ENCODE results near the gene SLC19A1.

SLC19A1 gene

DNA sequence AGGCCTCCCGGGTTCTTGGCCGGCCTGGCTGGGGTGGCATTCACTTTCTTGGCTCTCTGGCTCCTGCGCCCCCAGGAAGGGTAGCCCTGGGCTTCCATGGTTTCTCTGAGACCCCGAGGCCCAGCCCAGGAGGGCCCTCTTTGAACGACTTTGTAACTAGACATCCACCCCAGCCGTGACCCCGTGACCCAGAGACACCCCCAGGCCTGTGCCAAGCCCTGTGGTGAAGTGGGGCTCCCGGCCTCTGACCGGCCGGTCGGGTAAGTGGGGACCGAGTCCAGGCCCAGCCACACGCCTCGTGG is 73.3 kb downstream of the SLC19A1 start:
- no peak for DNase-seq (ENCODE audit: low read depth in 3 of 3, low spot score in 1 of 3)

DNA sequence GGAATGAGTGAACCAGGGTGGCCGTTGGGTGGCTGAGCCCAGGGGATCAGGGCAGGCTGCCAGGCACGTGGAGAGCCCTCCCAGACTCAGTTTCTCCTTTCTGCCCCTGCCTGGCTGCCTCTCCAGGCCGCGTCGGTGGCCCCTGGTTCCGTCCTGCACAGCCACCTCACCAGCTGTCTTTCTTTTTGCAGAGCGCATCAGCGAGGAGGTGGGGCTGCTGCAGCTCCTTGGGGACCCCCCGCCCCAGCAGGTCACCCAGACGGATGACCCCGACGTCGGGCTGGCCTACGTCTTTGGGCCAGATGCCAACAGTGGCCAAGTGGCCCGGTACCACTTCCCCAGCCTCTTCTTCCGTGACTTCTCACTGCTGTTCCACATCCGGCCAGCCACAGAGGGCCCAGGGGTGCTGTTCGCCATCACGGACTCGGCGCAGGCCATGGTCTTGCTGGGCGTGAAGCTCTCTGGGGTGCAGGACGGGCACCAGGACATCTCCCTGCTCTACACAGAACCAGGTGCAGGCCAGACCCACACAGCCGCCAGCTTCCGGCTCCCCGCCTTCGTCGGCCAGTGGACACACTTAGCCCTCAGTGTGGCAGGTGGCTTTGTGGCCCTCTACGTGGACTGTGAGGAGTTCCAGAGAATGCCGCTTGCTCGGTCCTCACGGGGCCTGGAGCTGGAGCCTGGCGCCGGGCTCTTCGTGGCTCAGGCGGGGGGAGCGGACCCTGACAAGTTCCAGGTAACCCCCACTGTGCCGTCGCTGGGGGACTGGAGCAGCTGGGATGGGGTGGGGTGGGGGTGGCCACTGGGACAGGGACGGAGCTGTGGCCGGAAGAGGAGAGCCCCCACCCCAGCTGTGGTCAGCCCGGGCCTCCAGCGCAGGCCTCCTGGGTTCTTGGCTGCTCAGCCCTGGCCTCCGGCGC is 73.9 kb downstream of the SLC19A1 start:
- no peak for DNase-seq (ENCODE audit: low read depth in 3 of 3, low spot score in 1 of 3)

DNA sequence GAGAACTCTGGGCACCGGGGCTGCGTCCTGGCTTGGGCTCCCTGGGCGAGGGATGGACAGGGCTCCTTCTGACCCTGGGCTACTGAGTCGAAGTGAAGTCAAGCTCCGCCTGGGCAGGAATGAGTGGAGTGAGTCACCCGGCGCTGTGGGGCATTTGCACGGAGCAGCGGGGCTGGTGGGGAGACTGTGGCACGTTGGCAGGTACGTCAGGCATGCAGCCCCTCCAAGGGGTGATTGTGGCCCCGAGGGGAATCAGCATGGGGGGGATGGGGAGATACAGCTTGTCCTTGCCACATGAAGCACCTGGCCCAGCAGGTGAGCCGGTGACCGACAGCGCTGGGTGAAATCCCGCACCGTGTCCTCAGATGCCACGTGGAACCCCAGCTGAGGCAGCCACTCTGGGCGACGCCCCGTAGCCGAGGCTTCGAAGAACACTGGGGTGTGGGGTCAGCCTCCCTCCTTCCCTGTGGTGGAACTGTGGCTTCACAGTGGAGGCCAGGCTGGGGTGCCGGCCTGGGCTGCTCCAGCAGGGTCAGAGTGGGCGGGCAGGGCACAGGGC is 74.9 kb downstream of the SLC19A1 start:
- DNase-seq (ENCODE audit: low read depth in 3 of 3, low spot score in 1 of 3), result no peak

DNA sequence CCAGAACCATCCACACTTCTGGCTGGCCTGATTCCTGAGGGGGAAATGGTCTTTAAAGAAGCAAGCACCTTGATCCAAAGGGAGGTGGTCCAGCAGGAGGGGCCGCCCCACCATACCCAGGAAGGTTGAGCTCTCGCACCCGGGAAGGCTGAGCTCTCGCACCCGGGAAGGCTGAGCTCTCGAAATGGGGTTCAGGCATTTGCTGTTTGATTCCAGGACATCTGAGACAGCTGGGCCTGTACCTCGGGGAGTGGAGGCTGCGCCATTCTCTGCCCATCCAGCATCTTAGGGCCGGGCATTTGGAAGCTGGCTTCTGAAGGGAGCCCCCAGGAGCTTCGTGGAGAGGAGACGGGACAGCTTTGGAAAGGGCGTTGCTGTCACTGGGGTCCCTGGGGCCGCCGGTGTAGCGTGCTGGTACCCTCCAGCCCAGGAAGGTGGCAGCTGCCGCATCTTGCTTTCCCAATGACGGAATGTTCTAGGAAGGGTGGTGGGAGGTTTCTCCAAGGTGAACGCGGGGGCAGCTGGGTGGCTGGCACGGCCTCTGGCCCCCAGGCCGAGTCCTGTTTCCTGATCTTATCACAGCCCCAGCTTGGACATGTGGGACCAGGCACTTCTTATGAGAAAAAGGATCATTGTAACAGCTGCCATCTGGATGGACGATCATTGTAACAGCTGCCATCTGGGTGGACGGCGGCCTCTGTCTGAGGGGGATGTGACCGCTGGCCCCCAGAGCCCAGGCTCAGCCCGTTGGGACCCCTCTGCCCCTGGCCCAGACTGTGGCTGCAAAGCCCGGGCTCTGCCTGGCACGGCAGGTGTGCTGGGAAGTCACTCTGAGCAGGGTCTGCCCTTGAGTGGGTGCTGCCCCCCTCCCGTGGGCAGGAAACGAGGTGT is 75.7 kb downstream of the SLC19A1 start:
- no peak for DNase-seq (ENCODE audit: low read depth in 3 of 3, low spot score in 1 of 3)

DNA sequence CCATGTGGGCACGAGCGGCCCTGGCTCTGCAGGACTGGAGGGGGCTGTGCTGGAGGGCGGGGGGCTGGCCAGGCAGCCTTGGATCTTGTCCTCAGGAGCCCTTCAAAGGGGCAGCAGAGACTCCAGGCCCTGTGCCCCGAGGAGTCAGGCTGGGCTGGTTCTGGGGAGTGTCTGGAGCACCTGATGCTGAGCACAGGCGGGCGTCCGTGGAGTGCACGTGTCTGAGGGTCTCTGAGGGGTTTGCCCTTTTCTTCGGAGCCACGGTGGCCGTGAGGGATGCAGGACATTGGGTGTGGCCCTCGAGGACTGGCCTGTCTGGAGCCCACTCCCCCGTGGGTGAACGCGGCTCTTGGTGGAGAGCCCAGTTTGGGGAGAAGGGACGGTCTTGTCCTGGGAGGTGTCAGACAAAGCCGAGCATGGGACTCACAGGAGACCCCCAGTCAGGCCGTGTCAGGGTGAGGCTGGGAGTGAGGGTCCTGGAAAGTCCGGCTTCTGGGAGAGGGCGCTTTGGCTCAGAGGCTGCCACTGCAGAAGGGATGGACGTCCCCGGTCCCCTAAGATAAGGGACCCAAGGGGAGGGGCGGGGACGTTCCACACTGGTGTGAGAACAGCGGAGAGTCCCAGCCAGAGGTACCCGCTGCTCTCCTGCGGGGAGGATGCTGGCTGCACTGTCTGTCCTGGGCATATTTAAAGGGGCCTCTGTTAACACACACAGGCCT is 76.5 kb downstream of the SLC19A1 start:
- no peak for DNase-seq (ENCODE audit: low read depth in 3 of 3, low spot score in 1 of 3)

DNA sequence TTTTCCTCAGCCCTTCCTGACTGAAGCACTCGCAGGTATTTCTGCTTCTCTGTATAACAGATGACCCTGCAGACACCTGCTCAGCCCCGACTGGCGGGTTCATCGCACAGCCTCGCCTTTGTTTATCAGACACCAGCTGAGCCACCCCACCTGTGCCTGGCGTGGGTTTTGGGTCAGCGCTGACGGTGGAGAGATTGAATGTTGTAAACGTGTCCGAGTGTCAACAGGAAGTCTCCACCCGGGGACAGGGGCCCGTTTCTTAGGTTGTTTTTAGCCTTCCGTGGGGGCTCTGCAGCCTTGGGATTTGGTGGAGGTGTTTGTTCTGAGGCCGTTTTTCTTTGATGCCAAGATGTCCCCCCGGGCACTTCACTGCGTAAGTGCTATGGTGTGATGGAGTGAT is 77.1 kb downstream of the SLC19A1 start:
- no peak for DNase-seq (ENCODE audit: low read depth in 3 of 3, low spot score in 1 of 3)

DNA sequence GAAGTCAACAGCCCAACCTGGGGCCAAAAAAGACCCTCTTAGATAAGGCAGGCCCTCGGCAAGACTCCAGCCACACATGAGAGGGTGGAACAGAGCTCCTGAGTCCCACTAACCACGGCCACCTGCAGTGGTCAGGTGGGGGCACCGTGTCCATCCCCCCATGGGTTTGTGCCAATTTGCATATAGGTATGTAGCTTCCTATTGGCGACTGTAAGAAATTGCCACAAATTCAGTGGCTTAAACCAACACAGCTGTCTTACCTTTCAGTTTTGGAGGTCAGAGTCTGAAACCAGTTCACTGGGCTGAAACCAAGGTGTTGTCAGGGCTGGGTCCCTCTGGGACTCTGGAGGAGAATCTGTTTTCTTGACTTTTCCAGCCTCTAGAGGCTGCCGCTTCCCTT is 77.9 kb downstream of the SLC19A1 start:
- no peak for DNase-seq (ENCODE audit: low read depth in 3 of 3, low spot score in 1 of 3)

DNA sequence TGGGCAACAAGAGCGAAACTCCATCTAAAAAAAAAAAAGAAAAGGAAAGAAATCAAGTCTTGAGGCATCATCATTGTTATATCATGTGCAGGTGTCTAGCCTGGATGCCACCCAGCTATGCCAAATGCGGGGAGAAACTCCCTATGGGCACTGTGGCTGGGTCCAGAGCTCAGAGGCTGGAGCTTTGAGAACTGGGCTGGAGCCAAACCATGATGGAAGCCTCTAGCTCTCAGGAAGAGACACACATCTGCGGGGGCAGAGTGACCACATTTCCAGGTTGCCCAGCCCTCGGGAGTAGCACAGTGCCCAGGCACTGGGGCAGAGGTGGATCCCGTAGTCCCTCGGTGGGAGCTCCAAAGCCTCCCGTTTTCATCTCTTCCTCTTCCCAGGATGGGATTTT is 78.4 kb downstream of the SLC19A1 start:
- DNase-seq (ENCODE audit: low read depth in 3 of 3, low spot score in 1 of 3), result no peak

DNA sequence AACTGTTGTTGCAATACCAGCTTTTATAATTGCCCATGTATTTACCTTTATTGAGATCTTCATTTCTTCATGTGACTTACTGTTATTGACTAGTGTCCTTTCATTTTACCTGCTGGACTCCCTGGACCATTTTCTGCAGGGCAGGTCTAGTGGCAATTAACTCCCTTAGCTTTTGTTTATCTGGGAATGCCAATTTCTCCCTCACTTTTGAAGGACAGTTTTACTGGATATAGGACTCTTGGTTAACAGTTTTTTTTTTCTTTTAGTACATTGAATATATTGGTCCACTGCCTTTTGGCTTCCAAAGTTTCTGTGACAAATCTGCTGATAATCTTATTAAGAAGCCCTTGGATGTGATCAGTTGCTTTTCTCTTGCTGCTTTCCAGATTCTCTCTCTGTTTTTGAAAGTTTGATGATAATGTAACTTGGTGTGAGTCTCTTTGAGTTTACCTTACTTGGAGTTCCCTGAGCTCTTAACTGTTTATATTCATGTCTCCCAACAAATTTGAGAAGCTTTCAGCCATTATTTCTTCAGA is 80.4 kb downstream of the SLC19A1 start:
- no peak for DNase-seq (ENCODE audit: low read depth in 3 of 3, low spot score in 1 of 3)

DNA sequence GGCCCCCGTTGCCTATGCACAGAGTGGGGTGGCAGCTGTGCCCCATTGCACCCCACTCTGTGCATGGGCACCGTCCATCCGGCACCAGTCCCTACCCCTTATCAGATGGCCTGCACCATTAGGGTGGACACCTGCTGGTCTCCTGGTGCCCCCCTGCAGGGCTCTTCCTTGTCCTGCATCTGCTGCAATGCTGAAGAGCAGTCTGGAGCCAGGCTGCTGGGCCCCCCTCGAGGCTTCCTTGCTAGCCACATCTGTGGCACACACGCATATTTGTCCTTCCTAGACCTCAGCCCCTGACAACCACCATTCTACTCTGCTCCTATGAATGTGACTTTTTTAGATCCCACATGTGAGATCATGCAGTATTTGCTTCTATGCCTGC is 80.9 kb downstream of the SLC19A1 start:
- no peak for DNase-seq (ENCODE audit: low read depth in 3 of 3, low spot score in 1 of 3)

DNA sequence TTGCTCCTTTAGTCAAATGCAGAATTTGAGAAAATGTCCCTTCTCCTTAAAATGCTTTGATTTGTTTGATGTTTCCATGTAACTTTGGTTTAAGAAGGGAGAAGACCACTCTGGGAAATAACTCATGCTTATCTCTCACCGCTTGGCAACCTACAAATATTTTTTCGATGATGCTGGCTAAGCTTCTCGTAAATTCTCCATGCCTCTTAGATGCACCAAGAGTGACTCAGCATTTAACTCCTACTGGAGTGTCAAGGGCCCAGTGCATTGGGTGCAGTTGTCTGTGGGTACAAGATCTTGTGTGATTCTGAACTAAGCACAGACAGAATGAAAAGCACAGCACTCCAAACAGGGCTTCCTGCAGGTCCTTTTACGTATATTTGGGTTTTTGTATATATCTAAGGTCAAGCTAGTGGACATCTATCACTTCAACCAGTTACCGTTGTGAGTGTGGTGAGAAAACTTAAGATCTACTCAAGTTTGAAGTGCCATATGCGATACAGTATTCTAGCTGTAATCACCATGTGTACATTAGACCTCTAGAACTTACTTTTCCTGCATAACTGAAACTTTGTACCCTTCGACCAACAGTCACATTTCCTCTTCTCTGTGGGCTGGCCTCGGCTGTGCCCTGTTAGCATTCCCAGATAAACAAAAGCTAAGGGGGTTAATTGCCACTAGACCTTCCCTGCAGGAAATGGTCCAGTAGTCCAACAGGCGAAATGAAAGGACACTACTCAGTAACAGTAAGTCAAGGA is 81.5 kb downstream of the SLC19A1 start:
- DNase-seq (ENCODE audit: low read depth in 3 of 3, low spot score in 1 of 3), result no peak

DNA sequence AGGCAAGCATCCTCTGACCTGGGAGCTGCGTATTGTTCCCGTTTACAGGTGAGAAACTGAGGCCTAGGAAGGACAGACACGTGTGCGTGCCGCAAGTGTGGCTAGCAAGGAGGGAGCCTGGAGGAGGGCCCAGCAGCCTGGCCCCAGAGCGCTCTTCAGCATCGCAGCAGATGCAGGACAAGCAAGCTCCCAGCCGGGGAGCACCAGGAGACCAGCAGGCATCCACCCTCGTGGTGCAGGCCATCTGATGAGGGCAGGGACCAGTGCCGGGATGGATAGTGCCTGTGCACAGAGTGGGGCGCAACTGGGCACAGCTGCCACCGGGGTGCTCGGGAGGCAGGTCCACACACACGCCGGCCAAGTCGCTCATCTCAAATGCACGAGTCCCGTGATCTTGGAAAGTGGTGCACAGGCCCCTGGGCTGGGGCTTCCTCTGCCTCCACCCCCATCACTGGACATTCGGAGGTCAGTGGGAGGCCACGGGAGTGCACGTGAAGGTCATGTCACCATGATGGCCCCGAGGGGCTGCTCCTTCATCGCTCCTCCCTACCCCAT is 82.2 kb downstream of the SLC19A1 start:
- DNase-seq (ENCODE audit: low read depth in 3 of 3, low spot score in 1 of 3), result no peak

DNA sequence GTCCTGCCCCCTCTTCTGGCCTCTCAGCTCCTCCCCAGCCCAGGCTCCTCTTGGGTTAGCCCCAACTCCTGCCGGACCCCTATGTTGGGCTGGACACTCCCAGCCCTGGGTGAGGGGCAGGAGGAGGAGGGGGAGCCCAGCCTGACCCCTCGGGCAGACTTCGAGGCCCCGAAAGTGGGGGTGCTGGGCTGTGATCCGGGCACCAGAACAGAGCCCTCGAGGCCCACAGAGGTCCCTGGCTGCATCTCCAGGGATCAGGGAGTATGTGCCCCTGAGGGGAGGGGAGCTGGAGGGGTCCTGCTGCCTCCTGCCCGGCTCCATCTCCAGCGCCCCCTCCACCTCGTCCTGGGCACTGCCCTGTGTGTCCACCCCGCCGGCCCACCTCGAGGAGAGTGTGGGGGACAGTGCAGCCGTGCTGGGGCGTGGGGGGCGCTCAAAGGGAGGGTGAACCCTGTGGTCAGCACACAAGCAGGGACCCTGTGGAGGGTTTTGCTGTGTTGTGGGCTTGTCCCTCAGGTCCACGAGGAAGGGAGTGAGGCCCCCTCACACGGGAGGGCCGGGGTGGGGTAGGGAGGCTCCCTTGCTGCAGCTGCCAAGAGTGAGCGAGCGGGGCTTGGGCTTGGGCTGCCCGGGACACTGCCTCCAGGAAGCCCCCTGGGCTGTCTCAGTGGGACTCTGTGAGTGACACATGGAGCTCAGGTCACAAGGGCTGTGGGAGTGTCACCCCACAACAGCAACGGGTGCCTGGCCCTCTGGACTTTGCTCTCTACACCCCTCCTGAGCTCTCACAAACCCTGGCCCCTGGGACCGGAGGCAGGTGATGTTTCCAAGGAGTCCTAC is 82.8 kb downstream of the SLC19A1 start:
- no peak for DNase-seq (ENCODE audit: low read depth in 3 of 3, low spot score in 1 of 3)

DNA sequence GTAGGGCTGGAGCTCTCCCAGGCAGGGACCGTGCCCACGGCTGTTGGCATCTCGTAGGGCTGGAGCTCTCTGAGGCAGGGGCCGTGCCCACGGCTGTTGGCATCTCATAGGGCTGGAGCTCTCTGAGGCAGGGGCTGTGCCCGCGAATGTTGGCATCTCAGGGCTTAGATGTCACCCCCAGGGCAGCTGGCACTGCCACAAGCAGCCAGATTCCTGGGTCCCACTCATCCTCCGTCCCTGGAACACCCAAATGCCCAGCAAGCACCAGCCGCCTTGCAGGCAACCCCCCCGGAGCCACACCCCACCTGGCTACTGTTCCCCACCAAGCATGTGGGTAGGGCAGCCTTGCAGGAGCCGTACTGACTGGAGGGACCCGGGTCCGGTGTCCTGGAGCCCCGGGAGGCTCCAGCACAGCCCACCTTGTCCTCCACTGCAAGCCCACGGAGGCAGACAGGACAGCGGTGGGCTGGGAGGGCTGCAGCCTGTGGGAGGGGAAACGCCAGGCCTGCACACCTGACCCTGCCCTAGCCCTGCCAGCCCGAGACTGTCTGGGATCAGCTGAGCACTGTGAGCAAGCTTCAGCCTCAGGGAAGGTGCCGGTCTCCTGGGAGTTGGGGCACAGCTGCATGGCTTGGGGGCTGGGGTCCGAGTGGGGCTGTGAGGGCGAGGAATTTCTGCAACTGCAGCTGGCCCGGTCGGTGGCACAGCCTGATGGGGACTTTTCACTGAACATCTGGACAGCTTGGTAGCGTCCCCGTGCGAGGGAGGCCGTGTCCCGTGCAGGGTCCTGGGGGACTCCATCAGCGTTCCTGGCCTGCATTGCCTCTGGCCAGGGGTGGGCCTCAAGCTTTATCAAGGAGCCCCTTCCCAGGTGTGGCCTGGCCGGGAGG is 83.7 kb downstream of the SLC19A1 start:
- DNase-seq (ENCODE audit: low read depth in 3 of 3, low spot score in 1 of 3), result no peak

DNA sequence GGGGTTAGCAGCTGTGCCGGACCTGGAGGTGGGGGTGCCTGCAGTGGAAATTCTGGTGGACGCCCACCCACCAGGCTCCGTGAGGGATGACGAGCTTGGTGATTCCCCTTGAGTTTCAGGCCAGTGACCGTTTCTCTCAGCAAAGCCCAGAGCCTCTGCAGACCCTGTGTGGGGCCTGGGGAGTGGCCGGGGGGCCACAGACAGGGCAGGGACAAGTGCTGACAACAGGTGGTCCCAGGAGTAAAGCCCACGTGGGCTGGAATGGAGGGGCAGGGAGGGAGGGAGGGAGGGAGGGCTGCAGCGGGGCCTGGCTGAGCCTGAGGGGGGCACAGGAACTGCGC is 84.4 kb downstream of the SLC19A1 start:
- DNase-seq (ENCODE audit: low read depth in 3 of 3, low spot score in 1 of 3), result no peak

DNA sequence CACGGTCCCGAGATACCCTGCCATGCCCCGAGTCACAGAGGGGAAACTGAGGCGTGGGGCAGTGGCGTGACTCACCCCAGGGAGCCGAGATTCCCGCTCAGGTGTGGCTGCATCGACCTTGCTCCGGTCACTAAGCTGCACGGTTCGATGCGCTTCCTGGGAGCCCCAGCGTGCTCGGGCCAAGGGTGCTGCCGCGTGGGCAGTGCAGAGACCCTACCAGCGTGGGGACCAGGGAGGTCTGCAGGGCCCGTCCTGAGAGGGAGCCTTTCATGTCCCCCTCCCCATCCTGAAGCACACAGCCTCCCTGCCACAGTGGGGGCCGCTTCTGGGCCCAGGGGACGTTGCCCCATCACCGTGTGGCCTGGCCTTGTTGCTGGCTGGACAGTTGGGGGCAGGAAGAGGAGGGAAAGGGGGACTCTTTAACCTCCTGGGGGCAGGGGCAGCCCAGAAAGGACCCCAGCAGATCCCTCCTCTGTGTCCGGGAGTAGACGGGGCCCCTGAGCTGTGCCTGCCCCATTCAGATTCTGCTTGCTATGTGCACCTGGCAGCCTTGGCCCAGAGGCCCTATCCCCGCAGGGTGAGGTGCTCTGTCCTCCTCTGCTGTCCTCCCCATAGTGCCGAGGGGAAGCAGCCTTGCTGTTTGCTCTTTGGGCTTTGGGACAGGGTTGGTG is 84.9 kb downstream of the SLC19A1 start:
- DNase-seq (ENCODE audit: low read depth in 3 of 3, low spot score in 1 of 3), result no peak

DNA sequence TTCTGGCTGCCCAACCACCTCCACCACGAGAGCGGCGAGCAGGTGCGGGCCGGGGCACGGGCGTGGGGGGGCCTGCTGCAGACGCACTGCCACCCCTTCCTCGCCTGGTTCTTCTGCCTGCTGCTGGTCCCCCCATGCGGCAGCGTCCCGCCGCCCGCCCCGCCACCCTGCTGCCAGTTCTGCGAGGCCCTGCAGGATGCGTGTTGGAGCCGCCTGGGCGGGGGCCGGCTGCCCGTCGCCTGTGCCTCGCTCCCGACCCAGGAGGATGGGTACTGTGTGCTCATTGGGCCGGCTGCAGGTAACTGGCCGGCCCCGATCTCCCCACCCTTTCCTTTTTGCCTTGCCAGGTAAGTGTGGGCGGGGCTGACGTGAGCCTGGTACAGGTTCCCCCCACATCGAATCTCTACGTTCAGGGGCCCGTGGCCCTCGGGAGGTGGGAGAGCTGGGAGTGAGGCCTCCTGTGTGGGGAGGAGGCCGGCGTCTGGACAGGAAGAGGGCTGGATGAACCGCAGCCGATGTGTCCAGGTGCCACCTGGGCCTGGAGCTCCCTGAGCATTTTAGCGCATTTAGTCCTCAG is 85.6 kb downstream of the SLC19A1 start:
- no peak for DNase-seq (ENCODE audit: low read depth in 3 of 3, low spot score in 1 of 3)
